Loucy (cell line): ENCODE data around the gene SMOC2.

Source experiments
- H2AFZ ChIP-seq: fragments of 200-600 bp; sonication (generic); 2 replicates; pipeline ENCODE4 v1.6.0; 2016; ENCODE audit warnings: antibody characterized with exemption, mild to moderate bottlenecking, low read length, moderate library complexity
- H3F3A ChIP-seq: fragments of 200-600 bp; 2 replicates; pipeline ENCODE4 v1.6.0; 2016; ENCODE audit warnings: antibody characterized with exemption, low read depth, mild to moderate bottlenecking
- H3K27me3 ChIP-seq: fragments of 200-600 bp; sonication (generic); 2 replicates; pipeline ENCODE4 v1.6.1; 2014; ENCODE audit warnings: low read length, mild to moderate bottlenecking; ENCODE audit not compliant: insufficient read depth, poor library complexity, severe bottlenecking
- H3K36me3 ChIP-seq: fragments of 200-600 bp; sonication (generic); 2 replicates; pipeline ENCODE4 v1.6.1; 2016; ENCODE audit warnings: low read length; ENCODE audit not compliant: insufficient read depth
- H3K4me1 ChIP-seq: fragments of 200-600 bp; sonication (generic); 2 replicates; pipeline ENCODE4 v1.5.1; 2014; ENCODE audit warnings: low read length, mild to moderate bottlenecking; ENCODE audit not compliant: insufficient read depth, poor library complexity, severe bottlenecking
- H3K4me2 ChIP-seq: fragments of 200-600 bp; sonication (generic); 2 replicates; pipeline ENCODE4 v1.6.0; 2014; ENCODE audit warnings: antibody characterized with exemption, low read length, low read depth, mild to moderate bottlenecking; ENCODE audit not compliant: poor library complexity, severe bottlenecking
- H3K4me3 ChIP-seq: fragments of 200-600 bp; sonication (generic); 2 replicates; pipeline ENCODE4 v1.5.1; 2014; ENCODE audit warnings: low read length, mild to moderate bottlenecking, mixed read lengths; ENCODE audit not compliant: poor library complexity, severe bottlenecking
- H3K79me2 ChIP-seq: fragments of 200-600 bp; sonication (generic); 2 replicates; pipeline ENCODE4 v1.6.1; 2014; ENCODE audit warnings: low read length; ENCODE audit not compliant: insufficient read depth
- H3K9ac ChIP-seq: fragments of 200-600 bp; sonication (generic); 2 replicates; pipeline ENCODE4 v1.6.0; 2014; ENCODE audit warnings: mild to moderate bottlenecking, low read depth, low read length, moderate library complexity; ENCODE audit not compliant: poor library complexity, severe bottlenecking
- H3K9me2 ChIP-seq: fragments of 200-600 bp; sonication (generic); replicated peaks from 2 replicates; pipeline ENCODE4 v1.6.1; 2016; ENCODE audit warnings: low read depth, low read length, mixed read lengths
- H3K9me3 ChIP-seq: fragments of 200-600 bp; sonication (generic); 2 replicates; pipeline ENCODE4 v1.6.1; 2014; ENCODE audit warnings: mild to moderate bottlenecking, antibody characterized with exemption, low read length, low read depth; ENCODE audit not compliant: insufficient read depth
- H4K20me1 ChIP-seq: fragments of 200-600 bp; sonication (generic); 2 replicates; pipeline ENCODE4 v1.6.0; 2014; ENCODE audit warnings: antibody characterized with exemption, low read length, mild to moderate bottlenecking; ENCODE audit not compliant: insufficient read depth, poor library complexity, severe bottlenecking
- CTCF ChIP-seq: fragments of 200-600 bp; sonication (generic); conservative IDR thresholded peaks from 2 replicates; pipeline ENCODE4 v1.5.1; 2014; ENCODE audit warnings: mild to moderate bottlenecking, antibody characterized with exemption, low read length
- EZH2phosphoT487 ChIP-seq: fragments of 200-600 bp; IDR thresholded peaks from 2 replicates; pipeline ENCODE4 v1.6.1; 2018; ENCODE audit warnings: antibody characterized with exemption, mild to moderate bottlenecking, moderate library complexity, borderline replicate concordance

The SMOC2 gene

GRCh38 chr6:168706471-168707177 lies 265.6 kb downstream of the SMOC2 start:
- no peak overlapping the region for H3K4me3 ChIP-seq
- H2AFZ ChIP-seq = no peak overlapping the region
- no peaks in the 10 kb centered on the region for H3F3A ChIP-seq
- no peak for TF ChIP-seq EZH2phosphoT487
- no peaks in the 10 kb centered on the region for H4K20me1 ChIP-seq
- H3K9me2 ChIP-seq = no peaks in the 10 kb centered on the region
- no peaks in the 10 kb centered on the region for H3K36me3 ChIP-seq
- H3K4me2 ChIP-seq = no peak overlapping the region
- no peak overlapping the region for H3K9ac ChIP-seq
- H3K9me3 ChIP-seq = peaks cover 15% of the 10 kb centered on the region; the same call in 1 of the 2 replicates
- H3K27me3 ChIP-seq = no peaks in the 10 kb centered on the region
- no peaks in the 10 kb centered on the region for H3K79me2 ChIP-seq
- no peaks in the 10 kb centered on the region for H3K4me1 ChIP-seq

- TF ChIP-seq CTCF = no peak
- TF ChIP-seq EZH2phosphoT487 = no peak
- Histone ChIP-seq H3K9ac (no peak overlapping the region), H3K27me3 (no peaks in the 10 kb centered on the region), H3K4me3 (no peak overlapping the region), H3K4me1 (no peaks in the 10 kb centered on the region), H3K9me3 (peaks cover 8% of the 10 kb centered on the region; the same call in 1 of the 2 replicates), H2AFZ (no peak overlapping the region), H4K20me1 (no peaks in the 10 kb centered on the region), H3K79me2 (no peaks in the 10 kb centered on the region), H3F3A (no peaks in the 10 kb centered on the region), H3K9me2 (no peaks in the 10 kb centered on the region), H3K4me2 (no peak overlapping the region), H3K36me3 (no peaks in the 10 kb centered on the region)
Measured at GRCh38 chr6:168708526-168708925, 267.5 kb downstream of the SMOC2 start.

- H3F3A ChIP-seq = no peaks in the 10 kb centered on the region
- TF ChIP-seq EZH2phosphoT487 = no peak
- no peak for TF ChIP-seq CTCF
- no peak overlapping the region for H3K4me2 ChIP-seq
Measured at GRCh38 chr6:168708984-168709383, 268.0 kb downstream of the SMOC2 start.

GRCh38 chr6:168709390-168709789 lies 268.4 kb downstream of the SMOC2 start:
- H3K27me3 ChIP-seq = no peaks in the 10 kb centered on the region
- H3K4me2 ChIP-seq = no peak overlapping the region
- TF ChIP-seq EZH2phosphoT487 = no peak
- no peak for TF ChIP-seq CTCF
- H3K9me3 ChIP-seq = peaks cover 8% of the 10 kb centered on the region; the same call in 1 of the 2 replicates
- no peak overlapping the region for H2AFZ ChIP-seq
- no peaks in the 10 kb centered on the region for H3K36me3 ChIP-seq
- H3K4me3 ChIP-seq = no peak overlapping the region
- no peaks in the 10 kb centered on the region for H3K9me2 ChIP-seq
- H4K20me1 ChIP-seq = no peaks in the 10 kb centered on the region
- no peaks in the 10 kb centered on the region for H3F3A ChIP-seq
- no peaks in the 10 kb centered on the region for H3K79me2 ChIP-seq
- H3K4me1 ChIP-seq = no peaks in the 10 kb centered on the region
- H3K9ac ChIP-seq = no peak overlapping the region

More at GRCh38 chr6:168708984-168709383, 268.0 kb downstream of the SMOC2 start:
- Histone ChIP-seq H4K20me1 (no peaks in the 10 kb centered on the region), H3K9ac (no peak overlapping the region), H3K79me2 (no peaks in the 10 kb centered on the region), H3K4me1 (no peaks in the 10 kb centered on the region), H3K4me3 (no peak overlapping the region), H2AFZ (no peak overlapping the region), H3K9me3 (peaks cover 8% of the 10 kb centered on the region; the same call in 1 of the 2 replicates), H3K36me3 (no peaks in the 10 kb centered on the region), H3K9me2 (no peaks in the 10 kb centered on the region), H3K27me3 (no peaks in the 10 kb centered on the region)
